Natural killer cell (primary cell): Measurements from ENCODE around the gene CASK. TPM values are rescaled to one million over a fixed set of nuclear protein-coding genes. Genes with fewer than 3 reads are reported as not detected.

Experiments used
- ATAC-seq, 3 donors: fragments of 150-1000 bp in 2 of 3; fragments of 200-7000 bp in 1 of 3; cut with Tn5 transposase; 1 replicate in 1 of 3; 2 replicates in 2 of 3; pipeline ENCODE4 v1.10.0; 2021; ENCODE audit warnings: mild to moderate bottlenecking in 2 of 3, moderate library complexity in 2 of 3
- DNase-seq, 2 donors: peaks; one replicate each; pipeline versions ENCODE4 v3.0.0 to v3.0.0-alpha.2; 2013 to 2021; ENCODE audit warnings: mixed read lengths in 1 of 2
- H3K27ac ChIP-seq: one replicate; pipeline ENCODE4 v1.5.1; 2013; ENCODE audit warnings: mild to moderate bottlenecking, low read length
- H3K27me3 ChIP-seq: one replicate; pipeline ENCODE4 v1.6.1; 2013; ENCODE audit warnings: low read length; ENCODE audit not compliant: control insufficient read depth, insufficient read depth
- H3K36me3 ChIP-seq: one replicate; pipeline ENCODE4 v1.6.1; 2013; ENCODE audit warnings: low read length; ENCODE audit not compliant: control insufficient read depth, insufficient read depth
- H3K4me1 ChIP-seq: one replicate; pipeline ENCODE4 v1.6.1; 2013; ENCODE audit warnings: low read length; ENCODE audit not compliant: control insufficient read depth, insufficient read depth
- H3K4me3 ChIP-seq: one replicate; pipeline ENCODE4 v1.5.1; 2013; ENCODE audit warnings: low read length
- H3K9me3 ChIP-seq: one replicate; pipeline ENCODE4 v1.6.1; 2013; ENCODE audit warnings: low read length; ENCODE audit not compliant: control insufficient read depth, insufficient read depth
- H3K27ac Mint-ChIP-seq, 2 donors: one replicate each; pipeline ENCODE4 v1.8.0; 2022; ENCODE audit warnings: mild to moderate bottlenecking in 2 of 2, mixed read lengths in 2 of 2, moderate library complexity in 1 of 2
- H3K27me3 Mint-ChIP-seq, 2 donors: one replicate each; pipeline ENCODE4 v1.8.0; 2022; ENCODE audit warnings: low read depth in 2 of 2, mixed read lengths in 2 of 2
- H3K36me3 Mint-ChIP-seq: one replicate; pipeline ENCODE4 v1.8.0; 2022; ENCODE audit warnings: mixed read lengths
- H3K4me1 Mint-ChIP-seq, 2 donors: one replicate each; pipeline ENCODE4 v1.8.0; 2022; ENCODE audit warnings: mixed read lengths in 2 of 2
- H3K4me3 Mint-ChIP-seq: one replicate; pipeline ENCODE4 v1.8.0; 2022; ENCODE audit warnings: mild to moderate bottlenecking, moderate library complexity, mixed read lengths
- H3K9me3 Mint-ChIP-seq, 2 donors: one replicate each; pipeline ENCODE4 v1.8.0; 2022; ENCODE audit warnings: mixed read lengths in 2 of 2
- WGBS: methylation state at CpG from one replicate; pipeline ENCODE4 v1.1.7; 2013; ENCODE audit warnings: missing lambda C conversion rate; ENCODE audit not compliant: insufficient coverage; 5-methylcytosine and 5-hydroxymethylcytosine counted together
- intact Hi-C: fragments of 100-400 bp; cut with micrococcal nuclease; formaldehyde crosslinking; loops from one replicate; pipeline ENCODE4 v1.14.2; 2022
- total RNA-seq, 4 donors: library from RNA; stranded (reverse); fragments of 120-200 nt in 1 of 4; gene quantifications; one replicate each; pipeline versions ENCODE4 v1.2.3 to v1.2.4, GENCODE V29; 2013 to 2022
- TF ChIP-seq, protein P1 (sequence below): fragments of 200-600 bp; IDR thresholded peaks from one replicate; pipeline ENCODE4 v1.8.0; 2022; ENCODE audit warnings: antibody characterized with exemption

The CASK gene, protein sequence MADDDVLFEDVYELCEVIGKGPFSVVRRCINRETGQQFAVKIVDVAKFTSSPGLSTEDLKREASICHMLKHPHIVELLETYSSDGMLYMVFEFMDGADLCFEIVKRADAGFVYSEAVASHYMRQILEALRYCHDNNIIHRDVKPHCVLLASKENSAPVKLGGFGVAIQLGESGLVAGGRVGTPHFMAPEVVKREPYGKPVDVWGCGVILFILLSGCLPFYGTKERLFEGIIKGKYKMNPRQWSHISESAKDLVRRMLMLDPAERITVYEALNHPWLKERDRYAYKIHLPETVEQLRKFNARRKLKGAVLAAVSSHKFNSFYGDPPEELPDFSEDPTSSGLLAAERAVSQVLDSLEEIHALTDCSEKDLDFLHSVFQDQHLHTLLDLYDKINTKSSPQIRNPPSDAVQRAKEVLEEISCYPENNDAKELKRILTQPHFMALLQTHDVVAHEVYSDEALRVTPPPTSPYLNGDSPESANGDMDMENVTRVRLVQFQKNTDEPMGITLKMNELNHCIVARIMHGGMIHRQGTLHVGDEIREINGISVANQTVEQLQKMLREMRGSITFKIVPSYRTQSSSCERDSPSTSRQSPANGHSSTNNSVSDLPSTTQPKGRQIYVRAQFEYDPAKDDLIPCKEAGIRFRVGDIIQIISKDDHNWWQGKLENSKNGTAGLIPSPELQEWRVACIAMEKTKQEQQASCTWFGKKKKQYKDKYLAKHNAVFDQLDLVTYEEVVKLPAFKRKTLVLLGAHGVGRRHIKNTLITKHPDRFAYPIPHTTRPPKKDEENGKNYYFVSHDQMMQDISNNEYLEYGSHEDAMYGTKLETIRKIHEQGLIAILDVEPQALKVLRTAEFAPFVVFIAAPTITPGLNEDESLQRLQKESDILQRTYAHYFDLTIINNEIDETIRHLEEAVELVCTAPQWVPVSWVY
- 10 to 100 TPM; 23.5 to 27.9 (median 25.6) TPM for total RNA-seq
- 61.4 TPM for total RNA-seq (2013)

GRCh38 chrX:41923211-41923977, at the start of gene CASK:
Gene CASK, minus strand, starts transcription at chrX:41923554. Its CDS starts 566 bp downstream, at chrX:41922988.
- TF ChIP-seq, protein P1, sequence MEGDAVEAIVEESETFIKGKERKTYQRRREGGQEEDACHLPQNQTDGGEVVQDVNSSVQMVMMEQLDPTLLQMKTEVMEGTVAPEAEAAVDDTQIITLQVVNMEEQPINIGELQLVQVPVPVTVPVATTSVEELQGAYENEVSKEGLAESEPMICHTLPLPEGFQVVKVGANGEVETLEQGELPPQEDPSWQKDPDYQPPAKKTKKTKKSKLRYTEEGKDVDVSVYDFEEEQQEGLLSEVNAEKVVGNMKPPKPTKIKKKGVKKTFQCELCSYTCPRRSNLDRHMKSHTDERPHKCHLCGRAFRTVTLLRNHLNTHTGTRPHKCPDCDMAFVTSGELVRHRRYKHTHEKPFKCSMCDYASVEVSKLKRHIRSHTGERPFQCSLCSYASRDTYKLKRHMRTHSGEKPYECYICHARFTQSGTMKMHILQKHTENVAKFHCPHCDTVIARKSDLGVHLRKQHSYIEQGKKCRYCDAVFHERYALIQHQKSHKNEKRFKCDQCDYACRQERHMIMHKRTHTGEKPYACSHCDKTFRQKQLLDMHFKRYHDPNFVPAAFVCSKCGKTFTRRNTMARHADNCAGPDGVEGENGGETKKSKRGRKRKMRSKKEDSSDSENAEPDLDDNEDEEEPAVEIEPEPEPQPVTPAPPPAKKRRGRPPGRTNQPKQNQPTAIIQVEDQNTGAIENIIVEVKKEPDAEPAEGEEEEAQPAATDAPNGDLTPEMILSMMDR = no peak
- no peaks in the 10 kb centered on the region for H3K27me3 ChIP-seq
- Mint-ChIP-seq H3K4me3 (peak within 1 kb of the TSS; percentile 88), H3K27me3 (peaks cover 0 to 9% of the 10 kb centered on the region in 2 donors), H3K36me3 (no peaks in the 10 kb centered on the region), H3K9me3 (no peaks in the 10 kb centered on the region), H3K4me1 (peaks cover 15 to 21% of the 10 kb centered on the region in 2 donors), H3K27ac (peak within 1 kb of the TSS; percentile 58 to 83)
- intact Hi-C loops = loop anchor here (10.0 kb wide), 1 partner anchor 1021 kb away; no protein-coding TSS in a partner anchor
- H3K27ac ChIP-seq = peak within 1 kb of the TSS; percentile 49
- no peaks in the 10 kb centered on the region for H3K9me3 ChIP-seq
- peaks cover 10% of the 10 kb centered on the region for H3K4me1 ChIP-seq
- peak; percentile 76 to 89 (median 80) for ATAC-seq
- no peaks in the 10 kb centered on the region for H3K36me3 ChIP-seq
- peak within 1 kb of the TSS; percentile 69 for H3K4me3 ChIP-seq
- DNase-seq = peak; percentile 65 to 94
- under 1% methylated on average over 120 of the region's 123 CpGs for WGBS

DNA sequence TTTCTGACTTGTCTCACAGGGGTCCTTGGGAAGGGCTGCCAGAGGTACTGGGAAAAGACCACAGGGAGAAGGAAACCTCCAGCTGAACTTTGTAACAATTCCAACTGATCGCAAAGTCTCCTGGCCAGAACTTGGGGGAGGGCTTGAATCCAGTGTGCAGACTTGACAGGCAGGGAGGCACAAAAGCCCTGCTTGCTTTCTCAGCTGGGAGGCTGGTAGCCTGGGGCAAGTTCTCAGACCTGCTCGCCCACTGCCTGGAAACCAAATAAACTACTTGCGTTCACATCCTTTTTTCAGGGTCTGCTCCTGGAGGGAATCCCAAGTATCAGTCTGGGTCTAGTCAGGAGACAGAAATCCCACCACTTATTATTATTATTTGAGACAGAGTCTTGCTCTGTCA, 48.0 kb upstream of the CASK start:
- Histone ChIP-seq H3K27me3 (no peaks in the 10 kb centered on the region), H3K4me3 (no peak overlapping the region), H3K4me1 (no peaks in the 10 kb centered on the region), H3K27ac (no peak overlapping the region), H3K36me3 (no peaks in the 10 kb centered on the region), H3K9me3 (no peaks in the 10 kb centered on the region)
- ATAC-seq (no peak), DNase-seq (no peak)
- peaks cover 0 to 45% of the 10 kb centered on the region in 2 donors for H3K27me3 Mint-ChIP-seq
- no peak overlapping the region for H3K27ac Mint-ChIP-seq
- intact Hi-C loops = no loop called here
- H3K4me1 Mint-ChIP-seq = no peaks in the 10 kb centered on the region
- peaks cover 0 to 2% of the 10 kb centered on the region in 2 donors for H3K9me3 Mint-ChIP-seq
- WGBS = 95% methylated on average over 3 of the region's 3 CpGs
- TF ChIP-seq, protein P1 = no peak
- H3K36me3 Mint-ChIP-seq = peaks cover 6% of the 10 kb centered on the region
- H3K4me3 Mint-ChIP-seq = no peak overlapping the region

DNA sequence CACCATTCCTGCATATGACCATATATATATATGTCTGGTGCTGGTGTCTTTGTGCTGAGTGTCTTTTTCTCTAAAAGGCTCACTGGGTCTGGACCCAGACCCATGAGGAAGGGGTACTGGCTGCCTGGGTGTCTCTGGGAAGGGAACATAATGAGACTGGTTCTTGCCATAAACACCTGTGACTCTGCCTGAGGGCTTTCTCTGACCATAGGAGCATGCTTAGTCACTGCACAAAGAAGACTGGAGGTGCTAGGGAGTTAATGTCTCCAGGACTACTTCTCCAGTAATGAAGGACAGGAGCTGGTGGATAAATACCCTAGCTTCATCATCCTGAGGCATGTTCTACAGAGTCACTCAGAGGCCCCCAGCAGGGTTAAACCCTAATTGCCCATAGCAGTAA, 47.1 kb upstream of the CASK start:
- no peak overlapping the region for H3K4me3 ChIP-seq
- no peaks in the 10 kb centered on the region for H3K27me3 ChIP-seq
- Mint-ChIP-seq H3K4me3 (no peak overlapping the region), H3K4me1 (no peaks in the 10 kb centered on the region), H3K9me3 (peaks cover 0 to 2% of the 10 kb centered on the region in 2 donors), H3K36me3 (peaks cover 6% of the 10 kb centered on the region), H3K27ac (no peak overlapping the region), H3K27me3 (peaks cover 0 to 42% of the 10 kb centered on the region in 2 donors)
- TF ChIP-seq, protein P1 = no peak
- H3K9me3 ChIP-seq = no peaks in the 10 kb centered on the region
- no peaks in the 10 kb centered on the region for H3K36me3 ChIP-seq
- intact Hi-C loops = no loop called here
- H3K4me1 ChIP-seq = no peaks in the 10 kb centered on the region
- no peak overlapping the region for H3K27ac ChIP-seq
- ATAC-seq = no peak
- no peak for DNase-seq
